ENCODE measurements around the gene INTS6. TPM values are rescaled to one million over a fixed set of nuclear protein-coding genes. Genes with fewer than 3 reads are reported as not detected.

The INTS6 gene
- total RNA-seq, 2 experiments from 2014 or later, result 45.6 to 58.7 TPM

DNA sequence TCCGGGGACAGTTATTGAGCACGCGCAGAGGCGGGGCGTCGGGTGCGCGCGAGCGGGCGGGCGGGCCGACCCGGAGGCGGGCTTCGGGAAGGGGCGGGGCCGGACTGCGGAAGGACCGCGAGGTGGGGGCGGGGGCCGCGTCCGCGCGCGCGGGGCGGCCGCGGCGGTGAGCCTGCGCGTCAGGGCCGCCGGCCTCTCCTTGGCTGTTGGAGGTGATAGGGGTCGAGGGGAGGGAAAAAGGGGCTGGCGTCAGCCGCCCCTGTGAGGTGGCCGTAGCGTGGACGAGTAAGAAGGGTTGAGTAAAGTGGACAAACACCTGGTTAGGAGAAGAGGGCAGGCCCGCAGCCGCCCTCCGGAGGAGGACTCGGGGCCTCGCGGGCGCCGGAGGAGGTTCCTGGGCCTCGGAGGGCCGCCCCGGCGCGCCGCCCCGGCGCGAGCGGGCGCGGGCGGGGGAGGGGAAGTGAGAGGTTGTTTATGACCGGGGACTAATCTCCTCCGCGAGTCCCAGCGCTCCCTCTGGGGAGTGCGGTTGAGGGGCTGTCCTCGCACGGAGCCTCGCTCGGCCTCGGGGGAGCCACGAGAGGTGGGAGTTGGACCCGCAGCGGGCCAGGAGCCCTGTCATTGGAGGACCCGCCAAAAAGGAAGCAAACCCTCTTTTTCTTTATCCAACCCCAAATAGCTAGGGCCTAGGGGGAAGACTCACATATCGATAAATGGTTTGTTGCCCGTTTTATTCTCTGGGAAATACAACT lies 547 bp upstream of the INTS6 start:
- BruUV-seq (replicated peaks), result no TSS peak
- H2AFZ ChIP-seq (ENCODE audit: low read length), result peak overlapping the region; percentile 76
- DNase-seq (ENCODE audit: low spot score), result peak; percentile 84
- no peaks in the 10 kb centered on the region for H4K20me1 ChIP-seq (ENCODE audit: insufficient read depth, low read length)
- peaks cover 27% of the 10 kb centered on the region for H3K4me1 ChIP-seq (ENCODE audit: insufficient read depth, low read length, poor library complexity, severe bottlenecking)
- peaks cover 17% of the 10 kb centered on the region; the same call in 1 of the 2 replicates for H3K9me3 ChIP-seq (ENCODE audit: low read length)
- intact Hi-C loops (cut with micrococcal nuclease; ENCODE audit: unreplicated experiment), result loop anchor here (1.0 to 5.0 kb wide), 5 partner anchors 35 to 999 kb away; partner anchors contain the start of genes DHRS12, VPS36 and WDFY2
- TF ChIP-seq, protein P1, sequence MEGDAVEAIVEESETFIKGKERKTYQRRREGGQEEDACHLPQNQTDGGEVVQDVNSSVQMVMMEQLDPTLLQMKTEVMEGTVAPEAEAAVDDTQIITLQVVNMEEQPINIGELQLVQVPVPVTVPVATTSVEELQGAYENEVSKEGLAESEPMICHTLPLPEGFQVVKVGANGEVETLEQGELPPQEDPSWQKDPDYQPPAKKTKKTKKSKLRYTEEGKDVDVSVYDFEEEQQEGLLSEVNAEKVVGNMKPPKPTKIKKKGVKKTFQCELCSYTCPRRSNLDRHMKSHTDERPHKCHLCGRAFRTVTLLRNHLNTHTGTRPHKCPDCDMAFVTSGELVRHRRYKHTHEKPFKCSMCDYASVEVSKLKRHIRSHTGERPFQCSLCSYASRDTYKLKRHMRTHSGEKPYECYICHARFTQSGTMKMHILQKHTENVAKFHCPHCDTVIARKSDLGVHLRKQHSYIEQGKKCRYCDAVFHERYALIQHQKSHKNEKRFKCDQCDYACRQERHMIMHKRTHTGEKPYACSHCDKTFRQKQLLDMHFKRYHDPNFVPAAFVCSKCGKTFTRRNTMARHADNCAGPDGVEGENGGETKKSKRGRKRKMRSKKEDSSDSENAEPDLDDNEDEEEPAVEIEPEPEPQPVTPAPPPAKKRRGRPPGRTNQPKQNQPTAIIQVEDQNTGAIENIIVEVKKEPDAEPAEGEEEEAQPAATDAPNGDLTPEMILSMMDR (conservative IDR thresholded peaks at IDR 0.05; ENCODE audit: low read length), result no peak
- no peak for TF ChIP-seq EZH2phosphoT487 (IDR thresholded peaks at IDR 0.05; ENCODE audit: borderline replicate concordance, low read depth, low read length)
- peak overlapping the region; percentile 84 for H3K27ac ChIP-seq (ENCODE audit: low read depth, low read length, poor library complexity, severe bottlenecking)
- peaks cover 17% of the 10 kb centered on the region; the same call in 1 of the 2 replicates for H3K79me2 ChIP-seq (ENCODE audit: insufficient read depth, low read depth, low read length)
- peak overlapping the region; percentile 73 for H3K4me3 ChIP-seq (ENCODE audit: low read depth, low read length, poor library complexity, severe bottlenecking)
- H3K36me3 ChIP-seq (ENCODE audit: insufficient read depth, low read length), result peaks cover 52% of the 10 kb centered on the region
- peak overlapping the region; percentile 81 for H3K4me2 ChIP-seq (ENCODE audit: low read length)
- ChIA-PET POLR2A (interaction anchor here (0.5 to 3.3 kb wide), 62 partner anchors 9 to 581 kb away, joined by 3 to 24 read pairs (median 4); no protein-coding TSS in a partner anchor), CTCF (ENCODE audit: unreplicated experiment) (interaction anchor here (1.0 to 1.9 kb wide), 4 partner anchors 33 to 379 kb away, joined by 3 to 5 read pairs (median 4); no protein-coding TSS in a partner anchor)
- no peaks in the 10 kb centered on the region for H3K9me2 ChIP-seq (ENCODE audit: insufficient read depth, low read length)

GRCh38 chr13:51451467-51452360 lies 1.1 kb downstream of the INTS6 start:
- intact Hi-C loops (cut with micrococcal nuclease; ENCODE audit: unreplicated experiment), result loop anchor here (2.0 to 5.0 kb wide), 4 partner anchors 33 to 1001 kb away; partner anchors contain the start of genes DHRS12 and VPS36
- Histone ChIP-seq H3K9me3 (ENCODE audit: low read length) (peaks cover 17% of the 10 kb centered on the region; the same call in 1 of the 2 replicates), H3K4me1 (ENCODE audit: insufficient read depth, low read length, poor library complexity, severe bottlenecking) (peaks cover 27% of the 10 kb centered on the region), H3K36me3 (ENCODE audit: insufficient read depth, low read length) (peaks cover 57% of the 10 kb centered on the region), H2AFZ (ENCODE audit: low read length) (peak overlapping the region; percentile 75; the same call in 1 of the 2 replicates), H3K79me2 (ENCODE audit: insufficient read depth, low read depth, low read length) (peaks cover 17% of the 10 kb centered on the region; the same call in 1 of the 2 replicates), H3K4me3 (ENCODE audit: low read depth, low read length, poor library complexity, severe bottlenecking) (peak overlapping the region; percentile 85), H4K20me1 (ENCODE audit: insufficient read depth, low read length) (no peaks in the 10 kb centered on the region), H3K4me2 (ENCODE audit: low read length) (peak overlapping the region; percentile 86), H3K9me2 (ENCODE audit: insufficient read depth, low read length) (no peaks in the 10 kb centered on the region), H3K27ac (ENCODE audit: low read depth, low read length, poor library complexity, severe bottlenecking) (peak overlapping the region; percentile 80)
- BruUV-seq (replicated peaks), result no TSS peak
- ChIA-PET CTCF (ENCODE audit: unreplicated experiment) (no interaction called here), POLR2A (interaction anchor here (0.7 to 3.1 kb wide), 6 partner anchors 8 to 383 kb away, joined by 3 to 24 read pairs (median 10); no protein-coding TSS in a partner anchor)
- TF ChIP-seq, protein P1 (conservative IDR thresholded peaks at IDR 0.05; ENCODE audit: low read length), result no peak
- no peak for TF ChIP-seq EZH2phosphoT487 (IDR thresholded peaks at IDR 0.05; ENCODE audit: borderline replicate concordance, low read depth, low read length)
- DNase-seq (ENCODE audit: low spot score), result peak; percentile 91

Data from OCI-LY7 (cell line).